Panc1 (cell line): ENCODE data around the gene FSTL5. TPM values are rescaled to one million over a fixed set of nuclear protein-coding genes. Genes with fewer than 3 reads are reported as not detected.

ENCODE experiments used
- ATAC-seq: fragments of 200-7000 bp; cut with Tn5 transposase; 2 replicates; pipeline ENCODE4 v1.9.1; 2020; ENCODE audit warnings: mild to moderate bottlenecking, moderate library complexity
- BruUV-seq: library from RNA; stranded (reverse); fragments of 400-500 nt; replicated peaks from 2 replicates; lab custom pipeline; 2021; lab: Mats Ljungman, UMichigan
- CTCF ChIA-PET: fragments of 300-600 bp; sonication (Branson Sonifier 250); formaldehyde crosslinking; loops from one replicate; lab custom pipeline; 2022; ENCODE audit warnings: antibody characterized with exemption; lab: Charles Lee
- POLR2A ChIA-PET: fragments of 300-600 bp; sonication (Branson Sonifier 250); formaldehyde crosslinking; loops from one replicate; lab custom pipeline; 2022; ENCODE audit warnings: antibody characterized with exemption; lab: Charles Lee
- DNase-seq: peaks from one replicate; pipeline ENCODE4 v3.0.0-alpha.2; 2010; ENCODE audit warnings: low read depth, low spot score
- H3K27ac ChIP-seq: 2 replicates; pipeline ENCODE4 v1.5.1; 2011; ENCODE audit warnings: mild to moderate bottlenecking, low read length, inconsistent platforms
- H3K27me3 ChIP-seq: fragments of 200-500 bp; sonication (Bioruptor generic); 2 replicates; pipeline ENCODE4 v1.6.0; 2014; ENCODE audit warnings: low read length, inconsistent platforms; ENCODE audit not compliant: control insufficient read depth, insufficient read depth
- H3K36me3 ChIP-seq: fragments of 200-500 bp; sonication (Bioruptor generic); 2 replicates; pipeline ENCODE4 v1.5.1; 2014; ENCODE audit warnings: inconsistent platforms, mild to moderate bottlenecking, low read length, moderate library complexity; ENCODE audit not compliant: control insufficient read depth, insufficient read depth
- H3K4me1 ChIP-seq: 2 replicates; pipeline ENCODE4 v1.5.1; 2011; ENCODE audit warnings: inconsistent platforms, mild to moderate bottlenecking, low read length, moderate library complexity; ENCODE audit not compliant: control insufficient read depth, insufficient read depth
- H3K4me3 ChIP-seq, 2 experiments: 2 replicates each; pipeline ENCODE4 v1.5.1; 2011 to 2012; ENCODE audit warnings: low read depth in 2 of 2, low read length in 2 of 2, mild to moderate bottlenecking in 2 of 2, inconsistent platforms in 1 of 2, moderate library complexity in 1 of 2
- H3K9me3 ChIP-seq: fragments of 200-500 bp; sonication (Bioruptor generic); 2 replicates; pipeline ENCODE4 v1.5.1; 2014; ENCODE audit warnings: low read depth, mild to moderate bottlenecking, inconsistent platforms, low read length, moderate library complexity; ENCODE audit not compliant: control insufficient read depth, insufficient read depth
- POLR2AphosphoS5 ChIP-seq: IDR thresholded peaks from 2 replicates; pipeline ENCODE4 v1.6.1; 2012; ENCODE audit warnings: mild to moderate bottlenecking, low read depth, low read length, moderate library complexity
- SIN3A ChIP-seq: IDR thresholded peaks from 2 replicates; pipeline ENCODE4 v1.6.1; 2012; ENCODE audit warnings: low read depth, mild to moderate bottlenecking, low read length, moderate library complexity, borderline replicate concordance; ENCODE audit not compliant: insufficient read depth
- TCF7L2 ChIP-seq: IDR thresholded peaks from 2 replicates; pipeline ENCODE4 v1.6.1; 2011; ENCODE audit warnings: mild to moderate bottlenecking, low read depth, low read length, inconsistent platforms
- in situ Hi-C: cut with HindIII; loops from 2 replicates; pipeline ENCODE4 v1.10.0; 2016; ENCODE audit warnings: low sequenced_read_pairs, low pct_unique_long_range_greater_than_20kb
- intact Hi-C: fragments of 100-400 bp; cut with micrococcal nuclease; formaldehyde crosslinking; loops from one replicate; pipeline ENCODE4 v1.10.0; 2022; ENCODE audit not compliant: unreplicated experiment
- total RNA-seq: library from RNA; stranded (reverse); gene quantifications from one replicate; pipeline ENCODE4 v1.2.1, GENCODE V29; 2021; ENCODE audit not compliant: unreplicated experiment
- TF ChIP-seq, protein P1 (sequence below), 2 experiments: IDR thresholded peaks; 2 replicates each; pipeline ENCODE4 v1.6.1; 2011 to 2012; ENCODE audit warnings: low read depth in 2 of 2, control low read depth in 1 of 2, low read length in 1 of 2, mild to moderate bottlenecking in 1 of 2, moderate library complexity in 1 of 2; ENCODE audit not compliant: insufficient read depth in 1 of 2
- TF ChIP-seq, protein P2 (sequence below): fragments of 450-650 bp; IDR thresholded peaks from 2 replicates; pipeline ENCODE4 v1.5.1; 2017; ENCODE audit warnings: mild to moderate bottlenecking

Gene FSTL5
- total RNA-seq, 1 experiment from 2014 or later = 0.67 TPM

DNA sequence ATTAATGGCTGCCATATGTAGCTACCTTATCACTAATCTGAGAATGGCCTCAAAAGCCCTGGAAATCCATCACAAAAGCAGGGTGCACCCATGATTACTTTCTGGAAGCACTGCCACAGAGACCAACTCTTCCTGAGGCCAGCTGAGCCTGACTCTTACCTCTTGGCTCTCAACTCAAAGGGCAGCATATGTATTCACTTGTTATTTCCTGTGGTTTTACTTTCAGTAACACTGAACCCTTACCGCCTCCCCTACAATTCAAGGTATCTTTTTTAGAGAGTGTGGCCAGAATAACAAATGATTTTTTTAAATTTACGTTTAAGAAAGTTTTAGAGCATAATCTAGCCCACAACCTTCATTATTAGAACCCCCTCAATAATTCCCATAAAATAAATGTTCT, 434.9 kb downstream of the FSTL5 start:
- Histone ChIP-seq H3K27ac (no peak overlapping the region), H3K36me3 (no peaks in the 10 kb centered on the region), H3K9me3 (no peaks in the 10 kb centered on the region), H3K27me3 (no peaks in the 10 kb centered on the region), H3K4me3 (no peak overlapping the region), H3K4me1 (no peaks in the 10 kb centered on the region)
- intact Hi-C loops = no loop called here
- BruUV-seq = no TSS peak
- TF ChIP-seq POLR2AphosphoS5 = no peak
- no peak for TF ChIP-seq SIN3A
- TF ChIP-seq, protein P1, sequence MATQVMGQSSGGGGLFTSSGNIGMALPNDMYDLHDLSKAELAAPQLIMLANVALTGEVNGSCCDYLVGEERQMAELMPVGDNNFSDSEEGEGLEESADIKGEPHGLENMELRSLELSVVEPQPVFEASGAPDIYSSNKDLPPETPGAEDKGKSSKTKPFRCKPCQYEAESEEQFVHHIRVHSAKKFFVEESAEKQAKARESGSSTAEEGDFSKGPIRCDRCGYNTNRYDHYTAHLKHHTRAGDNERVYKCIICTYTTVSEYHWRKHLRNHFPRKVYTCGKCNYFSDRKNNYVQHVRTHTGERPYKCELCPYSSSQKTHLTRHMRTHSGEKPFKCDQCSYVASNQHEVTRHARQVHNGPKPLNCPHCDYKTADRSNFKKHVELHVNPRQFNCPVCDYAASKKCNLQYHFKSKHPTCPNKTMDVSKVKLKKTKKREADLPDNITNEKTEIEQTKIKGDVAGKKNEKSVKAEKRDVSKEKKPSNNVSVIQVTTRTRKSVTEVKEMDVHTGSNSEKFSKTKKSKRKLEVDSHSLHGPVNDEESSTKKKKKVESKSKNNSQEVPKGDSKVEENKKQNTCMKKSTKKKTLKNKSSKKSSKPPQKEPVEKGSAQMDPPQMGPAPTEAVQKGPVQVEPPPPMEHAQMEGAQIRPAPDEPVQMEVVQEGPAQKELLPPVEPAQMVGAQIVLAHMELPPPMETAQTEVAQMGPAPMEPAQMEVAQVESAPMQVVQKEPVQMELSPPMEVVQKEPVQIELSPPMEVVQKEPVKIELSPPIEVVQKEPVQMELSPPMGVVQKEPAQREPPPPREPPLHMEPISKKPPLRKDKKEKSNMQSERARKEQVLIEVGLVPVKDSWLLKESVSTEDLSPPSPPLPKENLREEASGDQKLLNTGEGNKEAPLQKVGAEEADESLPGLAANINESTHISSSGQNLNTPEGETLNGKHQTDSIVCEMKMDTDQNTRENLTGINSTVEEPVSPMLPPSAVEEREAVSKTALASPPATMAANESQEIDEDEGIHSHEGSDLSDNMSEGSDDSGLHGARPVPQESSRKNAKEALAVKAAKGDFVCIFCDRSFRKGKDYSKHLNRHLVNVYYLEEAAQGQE (IDR thresholded peaks at IDR 0.05; ENCODE audit: insufficient read depth in 1 of 2, low read depth in 2 of 2, low read length in 1 of 2) = no peak
- TF ChIP-seq, protein P2, sequence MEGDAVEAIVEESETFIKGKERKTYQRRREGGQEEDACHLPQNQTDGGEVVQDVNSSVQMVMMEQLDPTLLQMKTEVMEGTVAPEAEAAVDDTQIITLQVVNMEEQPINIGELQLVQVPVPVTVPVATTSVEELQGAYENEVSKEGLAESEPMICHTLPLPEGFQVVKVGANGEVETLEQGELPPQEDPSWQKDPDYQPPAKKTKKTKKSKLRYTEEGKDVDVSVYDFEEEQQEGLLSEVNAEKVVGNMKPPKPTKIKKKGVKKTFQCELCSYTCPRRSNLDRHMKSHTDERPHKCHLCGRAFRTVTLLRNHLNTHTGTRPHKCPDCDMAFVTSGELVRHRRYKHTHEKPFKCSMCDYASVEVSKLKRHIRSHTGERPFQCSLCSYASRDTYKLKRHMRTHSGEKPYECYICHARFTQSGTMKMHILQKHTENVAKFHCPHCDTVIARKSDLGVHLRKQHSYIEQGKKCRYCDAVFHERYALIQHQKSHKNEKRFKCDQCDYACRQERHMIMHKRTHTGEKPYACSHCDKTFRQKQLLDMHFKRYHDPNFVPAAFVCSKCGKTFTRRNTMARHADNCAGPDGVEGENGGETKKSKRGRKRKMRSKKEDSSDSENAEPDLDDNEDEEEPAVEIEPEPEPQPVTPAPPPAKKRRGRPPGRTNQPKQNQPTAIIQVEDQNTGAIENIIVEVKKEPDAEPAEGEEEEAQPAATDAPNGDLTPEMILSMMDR = no peak
- no peak for TF ChIP-seq TCF7L2
- DNase-seq = no peak
- in situ Hi-C loops = no loop called here
- CTCF ChIA-PET = no interaction called here
- POLR2A ChIA-PET = no interaction called here
- ATAC-seq = no peak

DNA sequence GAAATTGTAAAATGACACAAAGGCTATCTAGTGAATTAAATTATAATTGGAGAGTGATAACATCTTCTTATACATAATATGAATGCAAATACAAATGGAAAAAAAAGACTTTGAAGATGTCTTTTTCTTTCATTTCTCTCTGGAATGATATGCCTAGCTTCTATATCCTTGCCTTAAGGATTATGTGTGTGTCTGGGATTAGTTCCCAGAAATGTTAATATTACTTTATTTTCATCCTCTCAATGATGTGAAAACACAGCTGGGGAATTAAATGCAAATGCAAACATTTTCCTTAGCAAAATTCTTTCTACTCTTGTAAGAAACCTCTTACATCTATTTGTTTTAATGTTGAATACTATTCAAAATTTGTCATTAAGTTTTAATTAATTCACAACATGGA, 441.9 kb downstream of the FSTL5 start:
- Histone ChIP-seq H3K4me1 (no peaks in the 10 kb centered on the region), H3K36me3 (no peaks in the 10 kb centered on the region), H3K4me3 (no peak overlapping the region), H3K27me3 (no peaks in the 10 kb centered on the region), H3K27ac (no peak overlapping the region), H3K9me3 (no peaks in the 10 kb centered on the region)
- CTCF ChIA-PET = no interaction called here
- intact Hi-C loops (no loop called here), in situ Hi-C loops (no loop called here)
- POLR2A ChIA-PET = no interaction called here
- no peak for DNase-seq
- ATAC-seq = no peak
- TF ChIP-seq TCF7L2 (no peak), POLR2AphosphoS5 (no peak), SIN3A (no peak)
- TF ChIP-seq, protein P2 = no peak
- TF ChIP-seq, protein P1 (IDR thresholded peaks at IDR 0.05; ENCODE audit: insufficient read depth in 1 of 2, low read depth in 2 of 2, low read length in 1 of 2) = no peak
- BruUV-seq = no TSS peak
